Endothelial cell of coronary artery (primary cell): ENCODE data around the gene DDO. TPM values are rescaled to one million over a fixed set of nuclear protein-coding genes. Genes with fewer than 3 reads are reported as not detected.

Experiments used
- total RNA-seq: library from RNA; depleted of rRNA; stranded (reverse); fragments of >200 nt; gene quantifications from 2 replicates; pipeline ENCODE4 v1.2.3, GENCODE V29; 2014

The DDO gene
- 0.36 and 2.4 TPM in 2 replicates for total RNA-seq

DNA sequence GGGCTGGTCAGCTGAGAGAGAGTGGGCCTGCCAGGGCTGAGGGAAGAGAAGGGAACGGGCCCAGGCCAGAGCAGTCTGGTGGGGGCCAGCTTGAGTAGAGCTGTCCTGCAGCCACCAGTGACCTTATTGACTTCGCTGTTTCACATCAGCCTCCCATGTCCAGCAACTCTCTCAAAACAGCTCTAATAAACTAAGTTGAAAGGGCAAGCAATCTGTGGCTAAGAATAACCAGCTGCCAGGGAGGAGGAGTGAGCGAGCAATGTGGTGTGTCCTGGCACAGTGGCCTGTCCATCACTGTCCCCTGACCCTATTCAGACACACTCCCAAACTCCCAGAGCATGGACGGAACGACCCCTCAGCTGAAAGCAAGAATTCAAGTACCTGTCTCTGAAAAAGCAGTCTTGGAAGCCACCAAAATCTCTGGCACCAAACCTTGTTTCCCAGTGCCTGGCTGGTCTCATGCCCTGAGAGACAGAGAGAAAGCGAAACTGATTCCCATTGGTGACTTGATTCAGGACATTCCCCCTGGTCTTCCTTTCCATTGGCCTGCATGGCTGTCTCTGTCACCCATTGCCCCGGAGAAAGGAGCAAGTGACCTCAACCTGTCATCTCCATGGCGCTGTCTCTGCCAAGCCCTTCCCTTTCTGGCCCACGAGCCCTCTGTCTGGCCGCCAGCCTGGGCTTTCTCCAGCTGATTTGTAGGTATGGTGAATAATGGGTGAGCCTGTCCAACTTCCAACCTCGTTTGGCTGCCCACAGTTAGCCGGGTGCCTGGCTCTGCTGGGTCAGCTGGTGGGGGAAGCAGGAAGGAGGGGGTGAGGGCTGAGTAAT lies at the start of gene DDO:
DDO (minus strand) TSS at position 490 of the 831 bp plus-strand sequence. CDS start 2,113 bp downstream, outside the sequence.

DNA sequence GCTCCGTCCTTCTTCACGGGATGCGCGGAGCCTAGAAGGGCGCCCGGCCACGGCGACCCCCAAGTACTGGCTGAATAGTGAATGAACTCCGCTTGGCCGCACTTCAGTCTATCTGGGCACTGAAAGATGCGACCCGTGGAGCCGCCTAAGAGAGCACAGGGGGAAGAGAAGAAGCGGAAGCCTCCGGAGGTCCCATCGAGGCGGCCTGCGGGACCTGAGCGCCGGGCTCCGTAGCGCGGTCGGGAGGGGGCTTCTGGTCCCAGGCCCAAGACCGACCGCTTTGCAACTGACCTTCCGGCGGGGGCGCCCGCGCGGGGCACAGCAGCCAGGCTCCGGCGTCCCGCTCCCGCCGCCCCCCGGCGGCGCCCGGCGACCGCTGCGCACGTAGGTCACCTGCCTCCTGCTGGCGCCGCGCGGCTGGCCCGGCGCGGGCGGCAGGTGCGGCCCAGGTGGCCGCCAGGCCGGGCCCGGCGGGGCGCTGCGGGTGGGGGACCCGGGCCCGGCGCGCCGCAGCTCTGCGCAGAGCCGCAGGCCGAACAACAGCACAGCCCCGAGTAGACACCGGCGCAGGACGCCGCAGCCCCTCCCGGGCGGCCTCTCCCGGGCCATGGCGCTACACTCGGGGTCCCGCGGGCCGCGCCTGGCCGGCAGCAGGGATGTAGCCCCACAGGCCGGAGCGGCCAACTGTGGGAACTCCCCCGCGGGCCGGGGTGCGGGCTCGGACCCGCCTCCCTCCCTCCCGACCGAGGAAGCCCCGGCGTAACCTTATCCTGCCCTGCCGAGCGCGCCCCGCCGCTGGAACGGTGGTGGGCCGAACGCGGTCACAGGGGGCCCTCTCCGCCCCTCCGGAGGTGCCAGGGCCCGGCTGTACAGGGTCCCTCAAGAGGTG lies 57.5 kb downstream of the DDO start, which contains the start of gene METTL24:
METTL24 (minus strand) TSS at position 686 of the 889 bp plus-strand sequence; CDS start at position 609, 77 bp downstream.

Other genes starting within 250 kb of the DDO start
- gene WASF1, start 235.9 kb downstream of the DDO start, total RNA-seq, result 5.3 and 6.6 TPM in 2 replicates
- 17.0 and 17.2 TPM in 2 replicates for gene CDC40, start 235.1 kb downstream of the DDO start, total RNA-seq
- gene METTL24, start 57.2 kb downstream of the DDO start, total RNA-seq, result not detected in 2 replicates
- gene SLC22A16, start 61.0 kb upstream of the DDO start, total RNA-seq, result not detected in 2 replicates